ENCODE measurements around the gene SIPA1L2. TPM values are rescaled to one million over a fixed set of nuclear protein-coding genes. Genes with fewer than 3 reads are reported as not detected.

Gene SIPA1L2
- total RNA-seq, 3 donors from 2014 or later = 78.7 to 94.4 (median 79.0) TPM

DNA sequence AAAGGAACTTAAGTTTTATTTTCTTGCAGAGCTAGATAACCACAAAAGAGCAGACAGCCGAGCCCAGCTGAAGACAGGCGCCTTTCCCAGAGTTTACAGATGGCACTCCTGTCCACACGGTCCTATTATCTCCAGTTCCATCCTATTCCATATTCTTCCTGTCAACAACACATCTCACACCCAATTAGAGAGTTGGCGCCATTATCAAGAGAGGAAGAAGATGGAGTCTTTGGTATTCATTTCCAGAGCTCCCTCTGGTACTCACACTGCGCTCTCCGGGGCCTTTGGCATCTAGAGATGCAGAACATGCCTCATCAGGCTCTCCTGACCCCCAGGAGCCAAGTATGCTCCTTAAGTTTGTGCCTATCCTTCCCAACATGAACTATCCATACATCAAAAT lies 43.3 kb upstream of the SIPA1L2 start:
- intact Hi-C loops (cut with DNase I, micrococcal nuclease) = no loop called here
- H3K9me3 ChIP-seq = no peaks in the 10 kb centered on the region
- no peaks in the 10 kb centered on the region for H3K4me1 ChIP-seq (ENCODE audit: low read depth)
- no peaks in the 10 kb centered on the region for H3K36me3 ChIP-seq (ENCODE audit: low read depth)
- no peak for ATAC-seq
- TF ChIP-seq, protein P1, sequence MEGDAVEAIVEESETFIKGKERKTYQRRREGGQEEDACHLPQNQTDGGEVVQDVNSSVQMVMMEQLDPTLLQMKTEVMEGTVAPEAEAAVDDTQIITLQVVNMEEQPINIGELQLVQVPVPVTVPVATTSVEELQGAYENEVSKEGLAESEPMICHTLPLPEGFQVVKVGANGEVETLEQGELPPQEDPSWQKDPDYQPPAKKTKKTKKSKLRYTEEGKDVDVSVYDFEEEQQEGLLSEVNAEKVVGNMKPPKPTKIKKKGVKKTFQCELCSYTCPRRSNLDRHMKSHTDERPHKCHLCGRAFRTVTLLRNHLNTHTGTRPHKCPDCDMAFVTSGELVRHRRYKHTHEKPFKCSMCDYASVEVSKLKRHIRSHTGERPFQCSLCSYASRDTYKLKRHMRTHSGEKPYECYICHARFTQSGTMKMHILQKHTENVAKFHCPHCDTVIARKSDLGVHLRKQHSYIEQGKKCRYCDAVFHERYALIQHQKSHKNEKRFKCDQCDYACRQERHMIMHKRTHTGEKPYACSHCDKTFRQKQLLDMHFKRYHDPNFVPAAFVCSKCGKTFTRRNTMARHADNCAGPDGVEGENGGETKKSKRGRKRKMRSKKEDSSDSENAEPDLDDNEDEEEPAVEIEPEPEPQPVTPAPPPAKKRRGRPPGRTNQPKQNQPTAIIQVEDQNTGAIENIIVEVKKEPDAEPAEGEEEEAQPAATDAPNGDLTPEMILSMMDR (IDR thresholded peaks at IDR 0.05) = no peak
- no peak overlapping the region for H3K4me3 ChIP-seq
- DNase-seq = no peak

DNA sequence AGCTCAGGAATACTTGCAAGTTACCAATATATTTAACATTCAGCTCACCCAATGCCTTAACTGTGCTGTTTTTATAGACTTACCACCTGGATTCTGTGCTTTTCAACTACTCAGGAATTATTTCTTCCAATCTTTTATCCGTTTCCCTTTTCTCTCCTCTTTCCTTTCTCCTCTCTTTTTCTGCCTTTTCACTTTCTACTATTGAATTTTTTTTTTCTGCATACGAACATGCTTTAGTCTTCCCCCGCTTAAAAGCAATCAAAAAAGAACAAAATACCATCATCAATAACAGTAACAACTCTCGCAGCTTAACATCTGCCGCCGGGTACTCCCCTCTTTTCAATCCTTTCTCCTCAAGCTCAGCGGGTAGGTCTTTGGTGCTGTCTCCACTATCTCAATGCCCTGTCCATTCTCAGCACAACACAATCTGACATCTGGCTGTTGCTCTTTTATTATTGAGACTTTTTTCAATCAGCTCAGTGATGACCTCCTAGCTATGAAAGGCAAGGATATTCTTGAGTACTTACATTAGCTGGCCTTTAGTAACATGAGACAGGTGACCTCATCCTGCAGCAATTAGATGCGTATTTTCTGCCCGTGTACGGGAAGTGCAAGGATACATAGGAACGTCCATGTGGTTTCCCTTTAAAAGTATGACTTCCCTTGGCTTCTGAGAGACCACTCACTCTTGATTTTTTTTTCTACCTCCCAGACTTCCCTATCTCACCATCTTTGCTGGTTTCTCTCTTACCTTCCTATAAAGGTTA lies 40.2 kb upstream of the SIPA1L2 start:
- no peak for DNase-seq
- Histone ChIP-seq H3K4me1 (ENCODE audit: low read depth) (no peaks in the 10 kb centered on the region), H3K4me3 (no peak overlapping the region), H3K9me3 (no peaks in the 10 kb centered on the region), H3K36me3 (ENCODE audit: low read depth) (no peaks in the 10 kb centered on the region)
- no peak for ATAC-seq
- intact Hi-C loops (cut with DNase I, micrococcal nuclease) = no loop called here
- TF ChIP-seq, protein P1 (IDR thresholded peaks at IDR 0.05) = no peak

DNA sequence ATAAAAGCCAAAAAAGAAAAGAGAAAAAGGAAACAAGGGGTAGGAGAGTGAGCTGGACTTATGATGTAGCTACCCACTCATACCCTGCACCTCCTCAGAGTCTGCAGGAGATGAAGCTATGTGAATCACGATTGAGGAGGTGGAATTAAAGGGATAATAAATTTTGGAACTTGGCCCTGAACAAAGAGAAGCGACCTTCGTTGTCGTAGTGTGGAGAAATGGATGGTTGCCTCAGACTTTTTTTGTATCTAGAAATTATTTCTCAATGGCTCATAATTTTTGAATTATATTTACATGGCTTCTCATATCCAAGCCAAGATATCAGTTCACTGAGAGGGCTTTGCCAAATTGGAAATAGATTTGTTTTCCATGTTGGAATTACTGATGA lies 37.8 kb upstream of the SIPA1L2 start:
- ATAC-seq (no peak), DNase-seq (no peak)
- H3K9me3 ChIP-seq = no peaks in the 10 kb centered on the region
- no peaks in the 10 kb centered on the region for H3K36me3 ChIP-seq (ENCODE audit: low read depth)
- intact Hi-C loops (cut with DNase I, micrococcal nuclease) = no loop called here
- TF ChIP-seq, protein P1 (IDR thresholded peaks at IDR 0.05) = no peak
- no peaks in the 10 kb centered on the region for H3K4me1 ChIP-seq (ENCODE audit: low read depth)
- no peak overlapping the region for H3K4me3 ChIP-seq

- H3K36me3 ChIP-seq (ENCODE audit: low read depth) = no peaks in the 10 kb centered on the region
- no peaks in the 10 kb centered on the region for H3K4me1 ChIP-seq (ENCODE audit: low read depth)
- H3K9me3 ChIP-seq = no peaks in the 10 kb centered on the region
- TF ChIP-seq, protein P1 (IDR thresholded peaks at IDR 0.05) = no peak
- intact Hi-C loops (cut with DNase I, micrococcal nuclease) = no loop called here
- H3K4me3 ChIP-seq = no peak overlapping the region
- DNase-seq (no peak), ATAC-seq (peak; percentile 28)
These were observed 37.3 kb upstream of the SIPA1L2 start for GRCh38 chr1:232667094-232667777.

GRCh38 chr1:232664844-232665777 lies 35.2 kb upstream of the SIPA1L2 start:
- Histone ChIP-seq H3K36me3 (ENCODE audit: low read depth) (no peaks in the 10 kb centered on the region), H3K4me3 (no peak overlapping the region), H3K4me1 (ENCODE audit: low read depth) (no peaks in the 10 kb centered on the region), H3K9me3 (no peaks in the 10 kb centered on the region)
- ATAC-seq (no peak), DNase-seq (no peak)
- intact Hi-C loops (cut with DNase I, micrococcal nuclease) = no loop called here
- TF ChIP-seq, protein P1 (IDR thresholded peaks at IDR 0.05) = no peak

Data from mucosa of descending colon (tissue), 3 donors.